AG04449 (cell line): ENCODE data around the gene GSPT1.

Source experiments
- CTCF ChIA-PET: fragments of 350-600 bp; formaldehyde crosslinking; extraction: SDS; loops from one replicate; lab custom pipeline; 2021; ENCODE audit warnings: antibody characterized with exemption; lab: Yijun Ruan, JAX
- POLR2A ChIA-PET: fragments of 400-600, 350-600 bp; formaldehyde crosslinking; extraction: SDS; loops from one replicate; lab custom pipeline; 2020; ENCODE audit warnings: antibody characterized with exemption, inconsistent platforms; lab: Yijun Ruan, JAX
- DNase-seq: peaks from one replicate; pipeline ENCODE4 v3.0.0-alpha.2; 2010; ENCODE audit warnings: low read depth, low spot score
- H3K4me3 ChIP-seq: 2 replicates; pipeline ENCODE4 v1.5.1; 2011; ENCODE audit warnings: low read depth, mild to moderate bottlenecking, control low read depth, low read length
- TF ChIP-seq, protein P1 (sequence below): IDR thresholded peaks from one replicate; pipeline ENCODE4 v1.5.1; 2011; ENCODE audit warnings: mild to moderate bottlenecking, moderate library complexity, low read length, control low read depth, inconsistent platforms; ENCODE audit not compliant: insufficient read depth; ENCODE audit errors: missing control alignments

Gene GSPT1

DNA sequence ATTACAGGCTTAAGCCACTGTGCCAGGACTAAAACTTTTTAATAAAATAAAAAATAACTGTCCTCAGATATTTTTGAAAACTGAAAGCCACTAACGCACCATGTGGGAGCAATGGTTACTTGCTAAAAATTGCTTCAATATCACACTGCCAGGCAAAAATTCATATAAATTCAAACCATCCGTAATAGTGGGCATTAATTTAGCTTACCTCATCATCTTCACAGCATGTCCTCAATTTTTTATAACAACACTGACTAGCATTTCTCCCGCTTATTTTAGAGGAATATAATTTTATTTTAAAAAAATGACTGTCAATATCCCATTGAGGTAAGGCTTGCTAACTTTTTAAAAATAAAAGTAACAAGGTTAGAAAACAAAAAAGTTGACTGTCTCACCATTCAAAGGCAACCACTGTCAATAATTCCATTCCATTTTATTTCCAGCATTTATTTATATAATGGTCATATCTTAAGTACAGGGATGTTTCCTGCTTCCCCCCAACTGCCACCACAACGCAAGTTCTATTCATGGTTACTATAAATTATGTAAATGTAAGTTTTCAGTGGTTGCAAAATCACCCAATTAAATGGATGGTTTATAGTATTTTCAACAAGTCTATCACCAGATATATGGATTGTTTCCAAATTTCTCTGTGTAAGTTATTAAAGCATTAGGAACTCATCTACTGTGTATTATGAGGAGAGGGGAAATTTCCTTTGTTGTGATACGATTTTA is 25.4 kb downstream of the GSPT1 start:
- CTCF ChIA-PET = no interaction called here
- no peak overlapping the region for H3K4me3 ChIP-seq
- POLR2A ChIA-PET = no interaction called here
- TF ChIP-seq, protein P1, sequence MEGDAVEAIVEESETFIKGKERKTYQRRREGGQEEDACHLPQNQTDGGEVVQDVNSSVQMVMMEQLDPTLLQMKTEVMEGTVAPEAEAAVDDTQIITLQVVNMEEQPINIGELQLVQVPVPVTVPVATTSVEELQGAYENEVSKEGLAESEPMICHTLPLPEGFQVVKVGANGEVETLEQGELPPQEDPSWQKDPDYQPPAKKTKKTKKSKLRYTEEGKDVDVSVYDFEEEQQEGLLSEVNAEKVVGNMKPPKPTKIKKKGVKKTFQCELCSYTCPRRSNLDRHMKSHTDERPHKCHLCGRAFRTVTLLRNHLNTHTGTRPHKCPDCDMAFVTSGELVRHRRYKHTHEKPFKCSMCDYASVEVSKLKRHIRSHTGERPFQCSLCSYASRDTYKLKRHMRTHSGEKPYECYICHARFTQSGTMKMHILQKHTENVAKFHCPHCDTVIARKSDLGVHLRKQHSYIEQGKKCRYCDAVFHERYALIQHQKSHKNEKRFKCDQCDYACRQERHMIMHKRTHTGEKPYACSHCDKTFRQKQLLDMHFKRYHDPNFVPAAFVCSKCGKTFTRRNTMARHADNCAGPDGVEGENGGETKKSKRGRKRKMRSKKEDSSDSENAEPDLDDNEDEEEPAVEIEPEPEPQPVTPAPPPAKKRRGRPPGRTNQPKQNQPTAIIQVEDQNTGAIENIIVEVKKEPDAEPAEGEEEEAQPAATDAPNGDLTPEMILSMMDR = no peak
- DNase-seq = no peak

DNA sequence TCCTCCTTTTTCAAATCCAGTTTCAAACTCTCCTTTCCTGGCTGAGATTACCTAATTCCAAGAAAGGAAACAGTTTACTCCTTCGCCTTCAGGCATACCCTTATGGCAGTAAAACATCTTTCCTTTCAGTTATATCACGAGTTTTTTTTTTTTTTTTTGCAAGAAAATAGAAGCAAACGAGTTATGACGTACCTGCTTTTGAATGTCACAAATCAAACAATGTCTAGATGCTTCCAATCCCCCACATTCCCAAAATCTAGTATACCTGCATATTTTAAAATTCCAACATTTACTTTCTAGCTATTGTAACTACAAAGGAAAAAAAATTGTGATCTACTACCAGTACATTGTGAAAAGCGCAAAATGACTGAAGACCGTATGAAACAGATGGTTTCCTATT is 28.9 kb downstream of the GSPT1 start:
- CTCF ChIA-PET = interaction anchor here (1.6 kb wide), 1 partner anchor 181 kb away, joined by 5 read pairs; no protein-coding TSS in a partner anchor
- H3K4me3 ChIP-seq = no peak overlapping the region
- TF ChIP-seq, protein P1 = no peak
- POLR2A ChIA-PET = no interaction called here
- no peak for DNase-seq

DNA sequence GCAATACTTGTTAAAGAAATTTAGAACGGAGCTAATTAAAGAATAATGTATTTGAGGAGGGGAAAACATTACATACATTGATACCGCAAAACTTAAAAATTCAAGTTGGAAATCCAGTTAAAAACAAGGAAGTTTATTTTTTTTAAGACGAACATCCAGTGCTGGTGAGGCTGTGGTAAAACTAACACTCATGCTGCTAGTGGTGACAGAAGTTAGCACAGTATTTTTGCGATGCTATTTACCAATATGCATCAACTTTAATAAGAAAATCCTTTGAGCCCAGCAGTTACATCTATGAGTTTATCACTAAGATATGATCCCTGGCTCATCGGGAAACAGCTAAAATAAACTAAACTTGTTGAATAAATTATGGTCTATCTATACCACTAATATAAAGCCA is 31.7 kb downstream of the GSPT1 start:
- ChIA-PET POLR2A (interaction anchor here (0.7 kb wide), 1 partner anchor 92 kb away, joined by 3 read pairs; no protein-coding TSS in a partner anchor), CTCF (interaction anchor here (0.6 to 2.9 kb wide), 3 partner anchors 30 to 184 kb away, joined by 3 to 14 read pairs (median 6); partner anchors contain the start of gene ZC3H7A)
- DNase-seq = no peak
- TF ChIP-seq, protein P1 = no peak
- H3K4me3 ChIP-seq = no peak overlapping the region

DNA sequence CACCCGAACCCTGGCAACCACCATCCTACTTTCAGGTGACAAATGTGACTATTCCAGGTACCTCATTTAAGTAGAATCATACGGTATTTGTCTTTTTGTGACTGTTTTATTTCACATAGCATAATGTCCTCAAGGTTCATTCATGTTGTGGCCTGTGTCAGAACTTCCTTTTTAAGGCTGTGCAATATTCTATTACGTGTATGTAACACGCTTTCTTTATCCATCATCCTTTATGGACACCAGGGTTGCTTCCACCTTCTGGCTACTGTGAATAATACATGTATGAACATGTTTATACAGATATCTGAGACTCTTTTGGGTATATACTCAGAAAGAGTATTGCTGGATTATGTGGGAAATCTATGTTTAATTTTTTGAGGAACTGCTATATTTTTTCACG is 35.7 kb downstream of the GSPT1 start:
- no peak overlapping the region for H3K4me3 ChIP-seq

DNA sequence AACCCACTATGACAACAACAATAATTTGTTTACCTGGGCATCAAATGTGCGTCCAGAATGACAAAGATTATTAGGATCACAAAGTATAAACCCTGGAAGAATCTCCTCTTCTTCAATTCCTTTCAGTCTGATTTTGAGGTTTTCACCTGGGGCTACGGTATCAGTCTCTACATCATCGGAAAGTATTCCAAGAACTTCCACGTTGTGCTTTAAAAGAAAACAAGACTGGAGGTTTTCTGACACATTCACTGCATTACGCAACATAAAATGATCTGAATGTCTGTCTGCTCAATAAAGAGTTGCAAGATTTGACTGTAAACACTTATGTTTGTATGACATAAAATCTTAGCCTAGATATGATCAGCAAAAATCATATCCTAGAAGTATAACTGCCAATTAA is 38.4 kb downstream of the GSPT1 start:
- CTCF ChIA-PET = no interaction called here
- TF ChIP-seq, protein P1 = no peak
- POLR2A ChIA-PET = no interaction called here
- no peak overlapping the region for H3K4me3 ChIP-seq
- no peak for DNase-seq

More for the DNA sequence above, 35.7 kb downstream of the GSPT1 start:
- TF ChIP-seq, protein P1 = no peak
- ChIA-PET POLR2A (no interaction called here), CTCF (interaction anchor here (1.0 kb wide), 1 partner anchor 15 kb away, joined by 3 read pairs; no protein-coding TSS in a partner anchor)
- no peak for DNase-seq

DNA sequence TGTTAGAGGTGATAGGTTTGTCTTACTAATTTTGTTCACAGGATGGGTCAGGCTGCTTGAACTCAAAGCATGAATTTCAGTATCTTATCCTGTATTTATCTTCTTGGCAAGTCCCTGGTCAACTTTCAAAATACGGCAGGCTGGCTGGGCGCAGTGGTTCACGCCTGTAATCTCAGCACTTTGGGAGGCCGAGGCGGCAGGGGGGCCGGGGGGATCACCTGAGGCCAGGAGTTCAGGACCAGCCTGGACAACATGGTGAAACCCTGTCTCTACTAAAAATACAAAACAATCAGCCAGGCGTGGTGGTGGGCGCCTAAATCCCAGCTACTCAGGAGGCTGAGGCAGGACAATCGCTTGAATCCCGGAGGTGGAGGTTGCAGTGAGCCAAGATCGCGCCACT is 39.5 kb downstream of the GSPT1 start:
- no peak overlapping the region for H3K4me3 ChIP-seq
- POLR2A ChIA-PET = no interaction called here
- TF ChIP-seq, protein P1 = no peak
- CTCF ChIA-PET = interaction anchor here (1.0 kb wide), 1 partner anchor 192 kb away, joined by 5 read pairs; no protein-coding TSS in a partner anchor
- DNase-seq = no peak
